MG63 (cell line): ENCODE results near the gene ANO8. TPM values are rescaled to one million over a fixed set of nuclear protein-coding genes. Genes with fewer than 3 reads are reported as not detected.
"Not testable (repeated sequence)": the region's sequence is repeated elsewhere in the genome, so short reads cannot be mapped to it uniquely, and the experiment has no call there.

Experiments used
- DNase-seq: peaks from one replicate; pipeline ENCODE4 v3.0.0-alpha.2; 2020
- H3K27me3 ChIP-seq: fragments of 250-450 bp; sonication (Bioruptor Pico); 2 replicates; pipeline ENCODE4 v1.5.1; 2020; ENCODE audit warnings: mild to moderate bottlenecking, moderate library complexity
- H3K36me3 ChIP-seq: fragments of 250-450 bp; sonication (Bioruptor Pico); 2 replicates; pipeline ENCODE4 v1.5.1; 2020; ENCODE audit warnings: mild to moderate bottlenecking, moderate library complexity
- H3K4me3 ChIP-seq: fragments of 250-450 bp; sonication (Bioruptor Pico); 2 replicates; pipeline ENCODE4 v1.5.1; 2020; ENCODE audit warnings: mild to moderate bottlenecking, moderate library complexity
- H3K9me3 ChIP-seq: fragments of 250-450 bp; sonication (Bioruptor Pico); 2 replicates; pipeline ENCODE4 v1.5.1; 2020; ENCODE audit warnings: mild to moderate bottlenecking, moderate library complexity
- total RNA-seq: library from RNA; depleted of rRNA; stranded (reverse); fragments of >200 nt; shearing (Covaris generic); gene quantifications from 2 replicates; pipeline ENCODE4 v1.2.3, GENCODE V29; 2014; ENCODE audit warnings: low replicate concordance

The ANO8 gene
- total RNA-seq, 1 experiment from 2014 or later, result 3.6 TPM

- H3K27me3 ChIP-seq, result no peaks in the 10 kb centered on the region
- peak overlapping the region; percentile 80 for H3K4me3 ChIP-seq
- peaks cover 9% of the 10 kb centered on the region for H3K36me3 ChIP-seq
- no peak for DNase-seq
- no peaks in the 10 kb centered on the region for H3K9me3 ChIP-seq
Measured at GRCh38 chr19:17306285-17306714, 28.4 kb downstream of the ANO8 start.

GRCh38 chr19:17305517-17306284 is 29.0 kb downstream of the ANO8 start, which contains the start of gene MRPL34:
MRPL34 (plus strand) TSS chr19:17305872; CDS start chr19:17305893, 21 bp downstream.
- peak; percentile 100 for DNase-seq
- H3K9me3 ChIP-seq, result no peaks in the 10 kb centered on the region
- no peaks in the 10 kb centered on the region for H3K27me3 ChIP-seq
- H3K4me3 ChIP-seq, result peak within 1 kb of the TSS; percentile 80
- H3K36me3 ChIP-seq, result peaks cover 3% of the 10 kb centered on the region; the same call in 1 of the 2 replicates

GRCh38 chr19:17305216-17305516 is 29.5 kb downstream of the ANO8 start:
- DNase-seq, result no peak
- Histone ChIP-seq H3K36me3 (no peaks in the 10 kb centered on the region; the same call in 1 of the 2 replicates), H3K27me3 (no peaks in the 10 kb centered on the region), H3K4me3 (peak overlapping the region; percentile 80), H3K9me3 (no peaks in the 10 kb centered on the region)

- H3K4me3 ChIP-seq, result no peak overlapping the region
- DNase-seq, result no peak
- H3K27me3 ChIP-seq, result no peaks in the 10 kb centered on the region
Measured at GRCh38 chr19:17304386-17305215, 30.1 kb downstream of the ANO8 start.

GRCh38 chr19:17303940-17304267 is 30.8 kb downstream of the ANO8 start:
- no peak for DNase-seq
- no peaks in the 10 kb centered on the region for H3K27me3 ChIP-seq
- H3K9me3 ChIP-seq, result no peaks in the 10 kb centered on the region
- H3K36me3 ChIP-seq, result no peaks in the 10 kb centered on the region
- H3K4me3 ChIP-seq, result no peak overlapping the region

More at GRCh38 chr19:17304386-17305215, 30.1 kb downstream of the ANO8 start:
- H3K36me3 ChIP-seq, result no peaks in the 10 kb centered on the region
- H3K9me3 ChIP-seq, result no peaks in the 10 kb centered on the region

GRCh38 chr19:17303167-17303939 is 31.3 kb downstream of the ANO8 start, which contains the start of gene ABHD8:
ABHD8 (minus strand) TSS chr19:17303425; CDS start chr19:17301616, 1,809 bp downstream.
- DNase-seq, result peak; percentile 83
- peak within 1 kb of the TSS; percentile 25 for H3K4me3 ChIP-seq
- no peaks in the 10 kb centered on the region for H3K9me3 ChIP-seq
- H3K27me3 ChIP-seq, result no peaks in the 10 kb centered on the region
- no peaks in the 10 kb centered on the region; the same call in 1 of the 2 replicates for H3K36me3 ChIP-seq

GRCh38 chr19:17302391-17303166 is 32.1 kb downstream of the ANO8 start:
- DNase-seq, result no peak
- Histone ChIP-seq H3K27me3 (no peaks in the 10 kb centered on the region), H3K4me3 (peak overlapping the region; percentile 25), H3K9me3 (no peaks in the 10 kb centered on the region), H3K36me3 (no peaks in the 10 kb centered on the region; the same call in 1 of the 2 replicates)

- H3K4me3 ChIP-seq, result no peak overlapping the region
- no peaks in the 10 kb centered on the region for H3K27me3 ChIP-seq
- H3K9me3 ChIP-seq, result 0 out of 2 replicates have a peak, but pooled peaks cover 2% of the 10 kb centered on the region
- DNase-seq, result no peak
- peaks cover 5% of the 10 kb centered on the region; the same call in 1 of the 2 replicates for H3K36me3 ChIP-seq
Measured at GRCh38 chr19:17300992-17301619, 33.5 kb downstream of the ANO8 start.

- Histone ChIP-seq H3K9me3 (0 out of 2 replicates have a peak, but pooled peaks cover 2% of the 10 kb centered on the region), H3K36me3 (peaks cover 5% of the 10 kb centered on the region), H3K4me3 (no peak overlapping the region), H3K27me3 (no peaks in the 10 kb centered on the region)
- DNase-seq, result no peak
Measured at GRCh38 chr19:17296976-17297375, 37.7 kb downstream of the ANO8 start.

- DNase-seq, result peak; percentile 40
- H3K36me3 ChIP-seq, result peaks cover 5% of the 10 kb centered on the region
- H3K27me3 ChIP-seq, result no peaks in the 10 kb centered on the region
- H3K9me3 ChIP-seq, result 0 out of 2 replicates have a peak, but pooled peaks cover 2% of the 10 kb centered on the region
- H3K4me3 ChIP-seq, result no peak overlapping the region
Measured at GRCh38 chr19:17296273-17296672, 38.4 kb downstream of the ANO8 start.

GRCh38 chr19:17295551-17295950 is 39.1 kb downstream of the ANO8 start:
- not testable (repeated sequence) for H3K36me3 ChIP-seq, H3K9me3 ChIP-seq, H3K27me3 ChIP-seq, DNase-seq, H3K4me3 ChIP-seq

GRCh38 chr19:17294051-17294891 is 40.4 kb downstream of the ANO8 start:
- peak; percentile 43 for DNase-seq
- Histone ChIP-seq H3K27me3 (no peaks in the 10 kb centered on the region), H3K9me3 (0 out of 2 replicates have a peak, but pooled peaks cover 2% of the 10 kb centered on the region), H3K4me3 (no peak overlapping the region), H3K36me3 (peaks cover 5% of the 10 kb centered on the region)

GRCh38 chr19:17293605-17294004 is 41.0 kb downstream of the ANO8 start:
- H3K9me3 ChIP-seq, result 0 out of 2 replicates have a peak, but pooled peaks cover 2% of the 10 kb centered on the region
- no peaks in the 10 kb centered on the region for H3K27me3 ChIP-seq
- no peak overlapping the region for H3K4me3 ChIP-seq
- H3K36me3 ChIP-seq, result peaks cover 5% of the 10 kb centered on the region
- DNase-seq, result no peak

- H3K9me3 ChIP-seq, result 0 out of 2 replicates have a peak, but pooled peaks cover 2% of the 10 kb centered on the region
- H3K4me3 ChIP-seq, result peak overlapping the region; percentile 60
- H3K27me3 ChIP-seq, result no peaks in the 10 kb centered on the region
- peaks cover 5% of the 10 kb centered on the region for H3K36me3 ChIP-seq
- peak; percentile 90 for DNase-seq
Measured at GRCh38 chr19:17292301-17293074, 42.2 kb downstream of the ANO8 start.
